ENCODE measurements around the gene CMIP.

GRCh38 chr16:81600275-81600674, 155.7 kb downstream of the CMIP start:
- no peak for TF ChIP-seq ZNF274 (IDR thresholded peaks at IDR 0.05; ENCODE audit: insufficient read depth, insufficient read length)
- no peak for TF ChIP-seq CTCF (IDR thresholded peaks at IDR 0.05 in 2 of 3, conservative IDR thresholded peaks at IDR 0.05 in 1 of 3; ENCODE audit: control insufficient read depth in 2 of 3, extremely low read depth in 1 of 3, insufficient read depth in 1 of 3, low read depth in 3 of 3, low read length in 3 of 3)
- TF ChIP-seq ZBTB11 (CRISPR knock-in tag; IDR thresholded peaks at IDR 0.05) = no peak
- no peak for TF ChIP-seq POLR2A (IDR thresholded peaks at IDR 0.05; ENCODE audit: low read depth, low read length)
- no peak for TF ChIP-seq E2F4 (IDR thresholded peaks at IDR 0.05; ENCODE audit: low read depth, low read length)
- no peak for TF ChIP-seq FOS (IDR thresholded peaks at IDR 0.05; ENCODE audit: borderline replicate concordance, extremely low read depth, insufficient read length)
- no peak for TF ChIP-seq MTA2 (IDR thresholded peaks at IDR 0.05; ENCODE audit: low read depth)
- no peak for TF ChIP-seq GATAD2B (conservative IDR thresholded peaks at IDR 0.05; ENCODE audit: low read depth)
- TF ChIP-seq EP300 (IDR thresholded peaks at IDR 0.05; ENCODE audit: borderline replicate concordance in 1 of 2, control insufficient read depth in 1 of 2, low read depth in 2 of 2, low read length in 2 of 2) = no peak
- TF ChIP-seq GABPA (IDR thresholded peaks at IDR 0.05; ENCODE audit: low read depth) = no peak
- no peak for TF ChIP-seq PAX5 (IDR thresholded peaks at IDR 0.05; ENCODE audit: borderline replicate concordance, low read depth, low read length)
- no peak for TF ChIP-seq TCF12 (IDR thresholded peaks at IDR 0.05; ENCODE audit: low read depth, low read length)
- no peak for TF ChIP-seq POLR2AphosphoS5 (IDR thresholded peaks at IDR 0.05; ENCODE audit: low read length)
- TF ChIP-seq REST (IDR thresholded peaks at IDR 0.05; ENCODE audit: low read depth, low read length) = no peak

Data from GM12878 (cell line).